Body of pancreas (tissue), 4 donors: ENCODE data around the gene PAPPA. TPM values are rescaled to one million over a fixed set of nuclear protein-coding genes. Genes with fewer than 3 reads are reported as not detected.

ENCODE experiments used
- ATAC-seq: fragments of 150-250 bp; one replicate; pipeline ENCODE4 v1.9.1; 2016
- DNase-seq, 4 donors: peaks; one replicate each; pipeline ENCODE4 v3.0.0-alpha.2; 2019
- H3K27ac ChIP-seq, 4 donors: fragments of 200-600 bp; sonication (generic); 1 replicate in 3 of 4; 2 replicates in 1 of 4; pipeline versions ENCODE4 v1.5.1 to v1.6.1; 2016 to 2019; ENCODE audit warnings: mild to moderate bottlenecking in 1 of 4, mixed read lengths in 1 of 4, moderate library complexity in 1 of 4
- H3K27me3 ChIP-seq, 2 donors: fragments of 200-600 bp; sonication (generic); one replicate each; pipeline ENCODE4 v1.6.0; 2016; ENCODE audit warnings: mild to moderate bottlenecking in 1 of 2
- H3K36me3 ChIP-seq, 2 donors: fragments of 200-600 bp; sonication (generic); replicated peaks in 1 of 2; 2 replicates each; pipeline ENCODE4 v1.5.1; 2016; ENCODE audit warnings: low read depth in 2 of 2; ENCODE audit not compliant: insufficient read depth in 1 of 2
- H3K4me1 ChIP-seq: fragments of 200-600 bp; sonication (generic); one replicate; pipeline ENCODE4 v1.6.0; 2016
- H3K4me3 ChIP-seq, 2 donors: fragments of 200-600 bp; sonication (generic); 1 replicate in 1 of 2; 2 replicates in 1 of 2; pipeline ENCODE4 v1.5.1; 2016 to 2019
- H3K9me3 ChIP-seq, 3 donors: fragments of 200-600 bp; sonication (generic); 1 replicate in 2 of 3; 2 replicates in 1 of 3; pipeline ENCODE4 v1.5.1; 2016
- CTCF ChIP-seq, 7 experiments: fragments of 450-650 bp in 4 of 7; fragments of 200-600 bp in 3 of 7; sonication (generic) in 3 of 7; IDR thresholded peaks; one replicate each; pipeline ENCODE4 v1.5.1; 2016 to 2019; ENCODE audit warnings: antibody characterized with exemption in 7 of 7
- POLR2A ChIP-seq, 3 donors: fragments of 450-650 bp; IDR thresholded peaks; one replicate each; pipeline ENCODE4 v1.6.1; 2016; ENCODE audit warnings: antibody characterized with exemption in 3 of 3, mild to moderate bottlenecking in 2 of 3
- WGBS, 2 donors: methylation state at CpG; one replicate each; pipeline ENCODE4 v1.1.5; 2017; 5-methylcytosine and 5-hydroxymethylcytosine counted together
- intact Hi-C: fragments of 100-400 bp; cut with DNase I; formaldehyde crosslinking; loops from one replicate; pipeline ENCODE4 v1.15.1; 2023
- total RNA-seq, 2 donors: library from RNA; depleted of rRNA; stranded (reverse); fragments of >200 nt; gene quantifications; one replicate each; pipeline ENCODE4 v1.1.0, GENCODE V29; 2016

PAPPA gene
- total RNA-seq, 2 donors from 2014 or later, result 1.0 to 2.0 TPM

GRCh38 chr9:116156621-116157314, 3.2 kb downstream of the PAPPA start:
- DNase-seq (peak; percentile 47 to 65 (median 60)), ATAC-seq (peak; percentile 41)
- Histone ChIP-seq H3K36me3 (no peaks in the 10 kb centered on the region), H3K4me3 (no peak overlapping the region), H3K4me1 (peaks cover 23% of the 10 kb centered on the region), H3K9me3 (no peaks in the 10 kb centered on the region), H3K27ac (peak overlapping the region in 2 of 4 donors; percentile 48 to 58), H3K27me3 (peaks cover 0 to 13% of the 10 kb centered on the region in 2 donors)
- intact Hi-C loops, result loop anchor here (10.0 kb wide), 1 partner anchor 418 kb away; no protein-coding TSS in a partner anchor
- 36 to 53% methylated on average over 18 to 24 of the region's 24 CpGs for WGBS, 2 donors
- no peak for TF ChIP-seq CTCF (IDR thresholded peaks at IDR 0.05)
- peak in 1 of 3 donors; percentile 8 for TF ChIP-seq POLR2A (IDR thresholded peaks at IDR 0.05)

DNA sequence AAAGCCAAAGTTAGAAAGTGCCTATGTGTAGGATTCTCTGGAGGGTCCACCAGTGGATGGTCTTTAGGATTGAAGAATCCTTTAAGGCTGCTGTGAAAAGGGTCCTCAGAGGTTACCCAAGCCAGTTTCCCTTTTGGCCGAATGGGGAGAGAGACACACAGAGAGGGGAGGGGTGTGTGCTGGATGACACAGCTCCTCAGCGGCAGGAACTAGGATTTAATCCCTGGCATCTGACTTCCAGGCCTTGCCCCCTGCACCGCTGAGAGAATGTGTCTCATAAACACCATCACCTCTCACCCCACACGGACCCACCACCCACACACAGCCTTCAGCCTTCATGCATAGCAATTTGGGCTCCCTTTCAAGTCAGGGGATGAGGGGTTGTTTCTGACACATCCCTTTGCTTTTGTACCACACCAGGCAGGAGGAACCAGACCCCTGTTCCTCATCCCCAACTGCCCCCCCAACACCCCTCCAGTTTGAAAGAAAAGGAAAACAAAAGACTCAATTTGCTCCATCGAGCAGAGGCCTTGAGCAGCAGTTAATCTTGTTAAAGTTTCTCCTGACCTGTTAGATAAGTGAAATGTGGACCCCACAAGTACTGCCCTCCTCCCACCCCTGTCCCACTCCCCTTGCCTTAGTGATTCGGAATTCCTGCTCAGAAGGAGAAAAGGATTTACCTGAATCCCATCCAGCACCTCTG, 4.0 kb downstream of the PAPPA start:
- TF ChIP-seq CTCF (IDR thresholded peaks at IDR 0.05) (no peak), POLR2A (IDR thresholded peaks at IDR 0.05) (no peak)
- DNase-seq, result no peak
- ATAC-seq, result no peak
- peaks cover 0 to 13% of the 10 kb centered on the region in 2 donors for H3K27me3 ChIP-seq
- WGBS, 2 donors, result 64 to 65% methylated on average over 6 of the region's 6 CpGs
- H3K36me3 ChIP-seq, result no peaks in the 10 kb centered on the region
- no peak overlapping the region for H3K4me3 ChIP-seq
- intact Hi-C loops, result loop anchor here (10.0 kb wide), 1 partner anchor 417 kb away; no protein-coding TSS in a partner anchor
- no peaks in the 10 kb centered on the region for H3K9me3 ChIP-seq
- H3K27ac ChIP-seq, result no peak overlapping the region
- peaks cover 31% of the 10 kb centered on the region for H3K4me1 ChIP-seq

DNA sequence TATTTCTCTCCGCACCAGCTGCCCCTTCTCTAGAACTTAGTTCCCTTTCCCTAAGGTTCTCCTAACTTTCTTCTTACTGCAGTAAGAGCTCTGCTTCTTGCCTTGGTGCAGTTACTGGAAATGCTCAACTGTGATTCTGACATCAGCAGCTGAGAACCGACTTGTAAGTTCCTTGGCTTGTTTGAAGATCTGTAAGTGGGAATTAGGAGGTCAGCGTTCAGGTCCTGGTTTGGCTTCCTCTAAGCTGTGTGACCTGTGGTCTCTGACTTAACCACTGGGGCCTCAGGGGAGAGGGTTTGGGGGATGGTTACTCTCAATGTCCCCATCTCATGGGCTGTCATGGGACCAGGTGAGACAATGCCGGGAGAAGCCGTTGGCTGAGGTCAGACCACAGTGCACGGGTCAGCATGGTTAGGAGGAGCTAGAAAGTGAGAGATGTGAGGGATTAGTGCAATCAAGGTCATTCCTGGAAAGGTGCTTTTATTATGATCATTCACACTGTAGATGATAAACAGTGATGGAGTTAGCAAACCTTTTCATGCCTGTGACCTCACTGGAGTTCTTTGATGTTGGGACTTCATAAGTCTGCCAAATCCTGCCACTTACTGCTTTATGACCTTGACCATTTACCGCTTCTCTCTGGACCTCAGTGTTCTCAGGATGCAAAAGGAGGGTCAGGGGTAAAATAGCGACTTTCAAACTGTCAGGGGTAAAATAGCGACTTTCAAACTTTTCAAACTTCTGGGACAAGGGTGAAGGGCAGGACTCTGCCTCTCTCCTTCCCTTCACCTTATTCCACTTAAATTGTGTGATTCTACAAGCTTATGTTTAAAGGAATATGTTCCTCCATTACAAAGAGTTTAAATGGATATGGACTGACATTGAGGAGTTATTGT, 7.3 kb downstream of the PAPPA start:
- H3K4me3 ChIP-seq, result no peak overlapping the region
- no peaks in the 10 kb centered on the region for H3K36me3 ChIP-seq
- H3K27ac ChIP-seq, result no peak overlapping the region
- no peaks in the 10 kb centered on the region for H3K27me3 ChIP-seq
- peaks cover 21% of the 10 kb centered on the region for H3K4me1 ChIP-seq
- no peak for TF ChIP-seq POLR2A (IDR thresholded peaks at IDR 0.05)
- no peak for DNase-seq
- H3K9me3 ChIP-seq, result no peaks in the 10 kb centered on the region
- intact Hi-C loops, result loop anchor here (10.0 kb wide), 1 partner anchor 334 kb away; no protein-coding TSS in a partner anchor
- ATAC-seq, result no peak
- 76 to 78% methylated on average over 9 of the region's 9 CpGs for WGBS, 2 donors

GRCh38 chr9:116162241-116162781, 8.7 kb downstream of the PAPPA start:
- Histone ChIP-seq H3K4me1 (peaks cover 13% of the 10 kb centered on the region), H3K36me3 (no peaks in the 10 kb centered on the region), H3K27me3 (no peaks in the 10 kb centered on the region), H3K27ac (peak overlapping the region in 2 of 4 donors; percentile 15 to 61), H3K9me3 (no peaks in the 10 kb centered on the region), H3K4me3 (no peak overlapping the region)
- 32 to 40% methylated on average over 5 of the region's 5 CpGs for WGBS, 2 donors
- TF ChIP-seq POLR2A (IDR thresholded peaks at IDR 0.05) (no peak), CTCF (IDR thresholded peaks at IDR 0.05) (no peak)
- intact Hi-C loops, result loop anchor here (10.0 kb wide), 1 partner anchor 332 kb away; no protein-coding TSS in a partner anchor
- DNase-seq (peak in 3 of 4 donors; percentile 35 to 68 (median 44)), ATAC-seq (peak; percentile 70)
